HG02981 (cell line): ENCODE measurements around the gene CSH1.
A peak's percentile ranks its signal among the peaks of the same experiment; 100 is the strongest.
"Not testable (repeated sequence)": the region's sequence is repeated elsewhere in the genome, so short reads cannot be mapped to it uniquely, and the experiment has no call there.

Source experiments
- ATAC-seq: cut with Tn5 transposase; IDR thresholded peaks from one replicate; pipeline ENCODE4 v1.9.1; 2021; ENCODE audit warnings: mild to moderate bottlenecking, moderate library complexity; ENCODE audit not compliant: unreplicated experiment

The CSH1 gene

GRCh38 chr17:63896524-63897354 is at the start of gene CSH1:
TSS of gene CSH1 (minus strand) at chr17:63896574. CDS start at chr17:63896511, 63 bp downstream.
- ATAC-seq = not testable (repeated sequence)

- no peak for ATAC-seq
Measured at GRCh38 chr17:63945784-63946439, 49.5 kb upstream of the CSH1 start.

- no peak for ATAC-seq
Measured at GRCh38 chr17:63944736-63945499, 48.5 kb upstream of the CSH1 start.

- ATAC-seq = no peak
Measured at GRCh38 chr17:63943745-63944144, 47.4 kb upstream of the CSH1 start.

GRCh38 chr17:63942309-63942985 is 46.1 kb upstream of the CSH1 start:
- ATAC-seq = no peak

GRCh38 chr17:63941751-63942150 is 45.4 kb upstream of the CSH1 start:
- no peak for ATAC-seq

GRCh38 chr17:63941162-63941561 is 44.8 kb upstream of the CSH1 start:
- ATAC-seq = no peak

GRCh38 chr17:63940584-63940983 is 44.2 kb upstream of the CSH1 start:
- no peak for ATAC-seq

- ATAC-seq = no peak
Measured at GRCh38 chr17:63939884-63940283, 43.5 kb upstream of the CSH1 start.

GRCh38 chr17:63939401-63939800 is 43.0 kb upstream of the CSH1 start:
- no peak for ATAC-seq

GRCh38 chr17:63937920-63938319 is 41.5 kb upstream of the CSH1 start:
- ATAC-seq = no peak

- ATAC-seq = no peak
Measured at GRCh38 chr17:63937319-63937718, 40.9 kb upstream of the CSH1 start.

- ATAC-seq = no peak
Measured at GRCh38 chr17:63934183-63935112, 38.1 kb upstream of the CSH1 start.

GRCh38 chr17:63933598-63933997 is 37.2 kb upstream of the CSH1 start:
- no peak for ATAC-seq

- ATAC-seq = peak; percentile 8
Measured at GRCh38 chr17:63932721-63933120, 36.3 kb upstream of the CSH1 start.

GRCh38 chr17:63931981-63932561 is 35.7 kb upstream of the CSH1 start, which contains the start of gene CD79B:
TSS of gene CD79B (minus strand) at chr17:63932331. CDS start at chr17:63932261, 70 bp downstream.
- ATAC-seq = peak; percentile 76

- no peak for ATAC-seq
Measured at GRCh38 chr17:63930951-63931575, 34.7 kb upstream of the CSH1 start.

- ATAC-seq = no peak
Measured at GRCh38 chr17:63929860-63930766, 33.7 kb upstream of the CSH1 start.
